ENCODE measurements around the gene SEMA4D.

Gene SEMA4D

DNA sequence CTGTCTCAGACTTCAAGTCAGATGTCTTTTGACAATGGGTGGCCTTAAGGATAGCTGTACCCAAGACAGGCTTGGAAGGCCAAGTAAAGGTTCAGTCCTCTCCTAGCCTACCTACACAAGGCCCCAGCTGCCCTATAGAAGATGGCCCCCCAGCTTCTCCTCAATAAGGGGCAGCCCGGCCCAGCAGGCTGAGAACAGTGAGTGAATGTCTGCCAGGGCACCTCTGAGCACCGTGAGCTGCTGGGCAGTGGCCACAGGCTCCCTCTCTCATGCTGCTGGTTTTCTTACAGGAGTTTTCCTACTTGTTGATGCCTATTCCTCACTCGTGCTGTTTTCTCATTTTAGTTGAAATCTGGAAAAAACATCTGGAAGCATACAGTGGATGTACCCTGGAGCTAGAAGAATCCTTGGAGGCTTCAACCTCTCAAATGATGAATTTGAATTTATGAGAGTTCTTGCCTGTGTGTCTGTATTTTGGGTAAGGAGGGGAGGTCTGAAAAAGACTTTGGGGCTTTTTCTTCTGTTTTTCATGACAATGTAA lies 139.5 kb downstream of the SEMA4D start:
- FAIRE-seq, result no peak
- TF ChIP-seq POLR2AphosphoS5 (IDR thresholded peaks at IDR 0.05; ENCODE audit: low read depth, low read length), result no peak
- TF ChIP-seq POLR2A (IDR thresholded peaks at IDR 0.05; ENCODE audit: low read depth, low read length), result no peak
- TF ChIP-seq TAF1 (IDR thresholded peaks at IDR 0.05; ENCODE audit: borderline replicate concordance, low read depth, low read length), result no peak
- DNase-seq (ENCODE audit: insufficient read length), result no peak

DNA sequence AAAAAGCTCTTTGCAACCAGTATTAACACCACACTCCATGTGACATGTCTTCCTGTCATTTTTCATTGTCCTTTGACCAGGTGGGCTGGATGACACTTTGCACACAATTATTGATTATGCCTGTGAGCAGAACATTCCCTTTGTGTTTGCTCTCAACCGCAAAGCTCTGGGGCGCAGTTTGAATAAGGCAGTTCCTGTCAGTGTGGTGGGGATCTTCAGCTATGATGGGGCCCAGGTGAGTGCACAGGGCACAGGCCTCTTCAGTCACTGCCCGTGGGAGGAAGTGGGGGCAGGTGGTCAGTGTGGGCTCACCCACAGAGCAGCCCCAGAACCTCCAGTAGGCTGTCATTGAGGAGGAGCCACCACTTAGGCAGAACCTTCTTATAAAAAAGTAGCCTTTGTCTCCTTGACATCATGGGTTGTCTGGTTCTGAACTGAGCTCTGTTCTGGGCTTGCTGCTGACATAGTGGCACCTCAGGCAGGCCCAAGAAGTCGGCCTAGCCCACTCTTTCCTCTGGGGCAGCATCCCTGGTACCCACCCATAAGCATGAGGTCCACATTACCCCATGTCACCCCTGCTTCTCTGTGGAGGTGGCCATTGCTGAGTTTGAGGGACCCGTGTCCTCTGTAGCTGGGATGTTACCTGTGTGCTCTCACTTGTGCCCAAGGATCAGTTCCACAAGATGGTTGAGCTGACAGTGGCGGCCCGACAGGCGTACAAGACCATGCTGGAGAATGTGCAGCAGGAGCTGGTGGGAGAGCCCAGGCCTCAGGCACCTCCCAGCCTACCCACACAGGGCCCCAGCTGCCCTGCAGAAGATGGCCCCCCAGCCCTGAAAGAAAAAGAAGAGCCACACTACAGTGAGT lies 140.3 kb downstream of the SEMA4D start:
- DNase-seq (ENCODE audit: insufficient read length) (no peak), FAIRE-seq (no peak)
- TF ChIP-seq TAF1 (IDR thresholded peaks at IDR 0.05; ENCODE audit: borderline replicate concordance, low read depth, low read length) (no peak), POLR2A (IDR thresholded peaks at IDR 0.05; ENCODE audit: low read depth, low read length) (no peak; the same call in 1 of the 2 replicates), POLR2AphosphoS5 (IDR thresholded peaks at IDR 0.05; ENCODE audit: low read depth, low read length) (no peak)

DNA sequence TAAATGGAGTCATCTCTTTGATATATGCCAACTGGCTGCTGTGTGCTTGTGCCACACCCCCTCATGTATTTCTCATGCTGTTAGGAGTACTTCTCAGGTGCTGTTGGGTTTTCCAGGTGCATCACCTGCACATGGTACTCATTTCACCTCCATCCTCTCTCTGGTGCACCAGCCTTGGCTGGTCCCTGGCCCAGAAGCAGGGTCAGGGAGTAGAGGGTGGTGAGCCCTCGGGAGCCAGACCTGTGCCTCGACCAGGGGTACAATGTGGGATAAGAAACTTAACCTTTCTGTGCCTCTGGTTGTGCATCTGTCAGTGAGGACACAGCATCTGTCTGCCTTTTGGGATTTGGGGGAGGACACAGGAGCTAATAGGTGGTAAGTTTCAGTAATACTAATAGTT lies 141.1 kb downstream of the SEMA4D start:
- TF ChIP-seq POLR2A (IDR thresholded peaks at IDR 0.05; ENCODE audit: low read depth, low read length) (no peak), POLR2AphosphoS5 (IDR thresholded peaks at IDR 0.05; ENCODE audit: low read depth, low read length) (no peak), TAF1 (IDR thresholded peaks at IDR 0.05; ENCODE audit: borderline replicate concordance, low read depth, low read length) (no peak)
- FAIRE-seq (no peak), DNase-seq (ENCODE audit: insufficient read length) (no peak)

DNA sequence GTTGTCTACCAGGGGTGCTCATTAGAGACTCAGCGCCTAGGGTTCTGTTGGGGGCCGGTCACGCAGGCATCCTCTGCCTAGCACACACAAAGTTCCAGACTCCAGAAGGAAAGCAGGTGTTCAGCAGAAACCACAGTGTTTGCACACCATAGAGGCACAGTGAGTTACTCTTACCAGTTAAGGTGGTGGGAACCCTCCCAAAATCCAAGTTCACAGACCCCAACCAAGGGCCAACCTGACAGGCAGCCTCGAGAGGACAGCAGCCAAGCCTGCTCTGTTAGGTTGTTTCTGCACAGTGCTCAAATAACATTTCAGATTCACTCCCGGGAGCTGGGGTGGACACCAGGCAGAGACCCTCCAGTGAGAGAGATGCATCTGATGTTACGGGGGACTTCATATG lies 143.4 kb downstream of the SEMA4D start:
- DNase-seq (ENCODE audit: insufficient read length) (no peak), FAIRE-seq (no peak)
- no peak for TF ChIP-seq POLR2A (IDR thresholded peaks at IDR 0.05; ENCODE audit: low read depth, low read length)
- TF ChIP-seq POLR2AphosphoS5 (IDR thresholded peaks at IDR 0.05; ENCODE audit: low read depth, low read length), result no peak
- no peak for TF ChIP-seq TAF1 (IDR thresholded peaks at IDR 0.05; ENCODE audit: borderline replicate concordance, low read depth, low read length)

DNA sequence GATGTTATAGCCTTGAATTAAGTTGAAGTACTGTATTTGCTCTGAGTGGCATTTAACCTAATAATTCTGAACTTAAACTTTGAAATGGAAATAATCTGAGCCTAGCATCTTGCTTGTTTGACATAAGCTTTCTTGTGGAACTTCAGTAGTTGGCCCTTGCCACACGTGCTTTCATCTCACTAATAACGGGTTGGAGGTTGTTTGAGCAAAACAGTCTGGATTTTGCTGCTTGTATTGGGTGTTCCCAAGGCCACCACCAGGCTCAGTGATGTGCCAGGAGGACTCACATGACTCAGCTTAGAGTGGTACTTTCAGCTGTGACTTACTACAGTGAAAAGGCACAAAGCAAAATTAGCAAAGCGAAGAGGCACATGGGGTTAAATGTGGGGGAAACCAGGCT lies 143.9 kb downstream of the SEMA4D start:
- no peak for DNase-seq (ENCODE audit: insufficient read length)
- no peak for TF ChIP-seq POLR2AphosphoS5 (IDR thresholded peaks at IDR 0.05; ENCODE audit: low read depth, low read length)
- TF ChIP-seq POLR2A (IDR thresholded peaks at IDR 0.05; ENCODE audit: low read depth, low read length), result no peak
- TF ChIP-seq TAF1 (IDR thresholded peaks at IDR 0.05; ENCODE audit: borderline replicate concordance, low read depth, low read length), result no peak

DNA sequence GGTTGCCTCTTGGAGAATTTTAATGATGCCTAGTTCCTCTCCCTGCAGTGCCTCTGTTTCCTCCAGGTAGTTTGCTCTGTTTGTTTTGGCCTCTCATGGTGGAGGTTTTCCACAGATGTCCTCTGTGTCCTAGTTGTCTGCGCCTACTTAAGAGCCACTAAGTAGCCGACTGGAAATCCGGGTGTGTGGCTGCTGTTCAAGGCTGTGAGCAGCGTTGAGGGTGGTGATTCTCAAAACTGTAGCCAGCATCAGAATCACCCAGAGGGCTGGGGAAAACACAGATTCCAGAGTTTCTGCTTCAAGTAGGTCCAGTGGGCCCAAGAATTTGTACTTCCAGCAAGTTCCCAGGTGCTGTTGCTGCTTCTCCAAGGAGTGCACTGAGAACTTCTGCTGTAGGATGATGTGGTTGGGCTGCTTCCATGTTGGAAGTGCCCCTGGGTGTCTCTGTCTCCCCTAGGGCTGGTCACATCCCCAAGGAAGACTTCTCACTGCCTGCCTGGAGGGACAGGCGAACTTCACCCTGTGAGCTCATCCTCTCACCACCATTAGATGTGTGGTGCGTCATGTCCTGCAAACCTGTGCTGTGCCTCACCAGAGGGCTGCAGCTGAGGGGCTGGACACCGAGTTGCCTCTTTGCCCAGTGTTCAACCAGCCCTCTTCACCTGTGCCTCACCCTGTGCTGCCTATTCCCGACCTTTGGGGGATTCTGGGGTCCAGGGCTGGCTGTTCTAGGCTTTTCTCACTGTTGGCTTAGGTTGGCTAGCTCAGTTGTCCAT lies 144.9 kb downstream of the SEMA4D start:
- DNase-seq (ENCODE audit: insufficient read length), result no peak
- TF ChIP-seq TAF1 (IDR thresholded peaks at IDR 0.05; ENCODE audit: borderline replicate concordance, low read depth, low read length) (no peak), POLR2AphosphoS5 (IDR thresholded peaks at IDR 0.05; ENCODE audit: low read depth, low read length) (no peak), POLR2A (IDR thresholded peaks at IDR 0.05; ENCODE audit: low read depth, low read length) (0 out of 2 replicates have a peak, but pooled peaks have one; percentile 23)
- FAIRE-seq, result no peak

More for the DNA sequence above, 143.9 kb downstream of the SEMA4D start:
- FAIRE-seq, result no peak

DNA sequence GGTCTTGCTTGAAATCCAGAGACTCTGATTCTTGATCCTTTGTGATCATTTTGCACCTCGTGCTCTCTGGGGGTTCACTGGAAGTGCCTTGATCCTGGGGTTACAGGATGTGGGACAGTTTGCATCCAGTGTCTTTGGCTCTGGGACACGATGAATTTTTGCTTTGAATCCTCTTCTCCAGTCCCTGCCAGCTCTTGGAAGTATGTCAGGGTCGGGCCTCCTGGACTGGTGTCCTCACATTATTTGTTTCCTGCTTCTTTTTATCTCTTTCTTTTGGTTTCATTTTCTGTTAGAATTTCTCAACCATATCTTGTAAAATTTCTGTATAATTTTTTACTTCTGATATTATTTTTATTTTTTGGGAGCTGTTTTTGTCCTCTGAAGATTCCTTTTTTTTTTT lies 145.5 kb downstream of the SEMA4D start:
- no peak for DNase-seq (ENCODE audit: insufficient read length)
- FAIRE-seq, result no peak
- TF ChIP-seq POLR2A (IDR thresholded peaks at IDR 0.05; ENCODE audit: low read depth, low read length) (no peak), POLR2AphosphoS5 (IDR thresholded peaks at IDR 0.05; ENCODE audit: low read depth, low read length) (no peak), TAF1 (IDR thresholded peaks at IDR 0.05; ENCODE audit: borderline replicate concordance, low read depth, low read length) (no peak)

DNA sequence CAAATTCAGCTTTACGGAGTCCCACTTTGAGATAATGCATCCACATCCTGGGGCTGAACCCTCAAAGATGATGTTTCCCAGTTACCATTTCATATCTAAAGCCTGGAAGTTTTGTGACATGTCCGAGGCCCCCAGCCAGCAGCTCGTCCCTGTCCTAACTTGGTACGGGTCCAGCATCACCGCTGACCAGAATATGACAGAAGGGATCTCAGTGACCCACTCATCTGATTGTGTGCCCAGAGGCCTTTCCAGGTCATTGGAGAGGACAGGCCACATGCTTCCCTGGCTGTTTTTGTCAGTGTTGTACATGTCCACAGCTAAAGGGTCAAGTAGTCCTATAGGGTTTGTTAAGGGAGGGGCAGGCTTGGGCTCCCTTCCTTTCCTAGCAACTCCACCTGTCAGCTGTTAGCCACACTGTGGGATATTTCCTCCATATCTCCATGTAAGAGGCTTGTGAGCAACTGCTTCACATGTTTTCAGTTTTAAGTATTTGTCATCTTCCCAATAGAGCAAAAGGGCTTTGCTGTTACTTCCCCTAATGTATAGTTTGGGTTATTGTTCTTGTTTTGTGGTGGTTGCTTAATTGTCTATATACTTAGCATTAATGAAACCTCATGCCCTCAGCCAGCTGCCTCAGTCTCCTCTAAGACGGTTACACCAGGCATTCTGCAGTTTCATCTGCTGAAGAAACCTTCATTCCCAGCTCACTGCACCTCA lies 146.2 kb downstream of the SEMA4D start:
- DNase-seq (ENCODE audit: insufficient read length) (no peak), FAIRE-seq (no peak)
- TF ChIP-seq POLR2A (IDR thresholded peaks at IDR 0.05; ENCODE audit: low read depth, low read length), result no peak
- TF ChIP-seq TAF1 (IDR thresholded peaks at IDR 0.05; ENCODE audit: borderline replicate concordance, low read depth, low read length), result no peak
- TF ChIP-seq POLR2AphosphoS5 (IDR thresholded peaks at IDR 0.05; ENCODE audit: low read depth, low read length), result no peak

DNA sequence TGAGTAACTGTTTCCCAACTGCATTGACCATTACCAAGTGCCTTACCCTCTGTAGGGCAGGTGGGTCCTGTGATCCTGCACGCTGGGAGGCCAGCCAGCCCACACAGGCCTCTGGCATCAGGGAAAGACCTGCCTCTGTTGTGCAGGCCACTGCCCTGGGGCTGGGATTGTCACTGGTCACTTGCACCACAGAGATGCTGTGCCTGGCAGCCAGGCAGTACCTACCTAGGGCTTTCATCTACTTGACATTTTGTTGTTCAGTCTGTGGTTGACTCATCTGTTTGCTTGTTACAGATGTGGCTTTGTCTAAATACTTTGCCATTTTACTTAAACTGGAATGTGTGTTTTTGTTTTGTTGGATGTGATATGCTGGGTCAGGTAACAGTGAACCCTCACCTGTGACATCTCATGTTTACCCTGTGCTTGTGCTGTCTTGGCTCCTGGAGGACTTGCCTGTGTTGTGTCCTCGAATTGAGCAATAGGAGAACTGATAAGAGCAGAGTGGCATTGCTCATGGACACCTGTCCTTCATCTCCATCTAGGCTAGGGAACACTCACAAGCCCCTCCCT lies 146.8 kb downstream of the SEMA4D start:
- FAIRE-seq (no peak), DNase-seq (ENCODE audit: insufficient read length) (no peak)
- TF ChIP-seq TAF1 (IDR thresholded peaks at IDR 0.05; ENCODE audit: borderline replicate concordance, low read depth, low read length) (no peak), POLR2A (IDR thresholded peaks at IDR 0.05; ENCODE audit: low read depth, low read length) (no peak)

DNA sequence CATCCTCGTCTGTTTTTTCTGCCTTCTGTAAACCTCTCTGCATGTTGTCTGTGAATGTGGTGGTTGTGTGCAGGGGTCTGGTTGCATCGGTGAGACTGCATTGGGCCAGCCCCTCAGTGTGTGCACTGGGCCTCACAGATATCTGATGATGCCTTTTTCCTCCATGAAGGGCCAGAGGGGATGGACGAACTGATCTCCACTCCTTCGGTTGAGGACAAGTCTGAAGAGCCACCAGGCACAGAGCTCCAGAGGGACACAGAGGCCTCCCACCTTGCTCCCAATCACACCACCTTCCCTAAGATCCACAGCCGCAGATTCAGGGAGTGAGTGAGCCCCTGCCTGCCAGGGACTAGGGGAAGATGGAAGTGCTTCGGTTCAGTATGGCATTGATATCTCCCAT lies 148.3 kb downstream of the SEMA4D start:
- FAIRE-seq (no peak), DNase-seq (ENCODE audit: insufficient read length) (no peak)
- TF ChIP-seq POLR2A (IDR thresholded peaks at IDR 0.05; ENCODE audit: low read depth, low read length), result no peak
- TF ChIP-seq POLR2AphosphoS5 (IDR thresholded peaks at IDR 0.05; ENCODE audit: low read depth, low read length), result no peak
- no peak for TF ChIP-seq TAF1 (IDR thresholded peaks at IDR 0.05; ENCODE audit: borderline replicate concordance, low read depth, low read length)

DNA sequence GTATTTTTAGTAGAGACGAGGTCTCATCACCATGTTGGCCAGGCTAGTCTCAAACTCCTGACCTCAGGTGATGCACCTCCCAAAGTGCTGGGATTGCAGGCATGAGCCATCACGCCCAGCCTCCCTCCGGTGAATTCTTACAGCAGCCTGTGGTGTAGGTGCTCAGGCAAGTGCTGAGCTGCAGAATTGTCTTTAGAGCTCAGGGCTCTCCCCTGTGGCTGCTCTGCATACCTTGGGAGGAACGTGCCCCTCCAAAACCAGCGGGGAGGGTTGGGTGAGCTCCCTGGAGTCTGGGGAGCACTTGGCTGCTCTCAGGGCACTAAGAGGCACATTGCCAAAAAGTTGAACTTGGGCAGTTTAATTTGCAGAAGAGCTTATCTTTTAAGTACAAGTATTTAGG lies 150.3 kb downstream of the SEMA4D start:
- FAIRE-seq, result no peak
- no peak for TF ChIP-seq TAF1 (IDR thresholded peaks at IDR 0.05; ENCODE audit: borderline replicate concordance, low read depth, low read length)
- no peak for TF ChIP-seq POLR2AphosphoS5 (IDR thresholded peaks at IDR 0.05; ENCODE audit: low read depth, low read length)
- no peak for TF ChIP-seq POLR2A (IDR thresholded peaks at IDR 0.05; ENCODE audit: low read depth, low read length)
- no peak for DNase-seq (ENCODE audit: insufficient read length)

Measured in GM12892 (cell line).